ENCODE results near the gene ANKFN1. TPM values are rescaled to one million over a fixed set of nuclear protein-coding genes. Genes with fewer than 3 reads are reported as not detected.
A peak's percentile ranks its signal among the peaks of the same experiment; 100 is the strongest.

ANKFN1 gene
- under 1 TPM in 2 of 6 donors, not detected in 4; 0.16 to 0.20 TPM for total RNA-seq
- polyA plus RNA-seq: under 1 TPM; 0.05 to 0.08 TPM

GRCh38 chr17:56152874-56153602 lies at the start of gene ANKFN1:
Gene ANKFN1, plus strand, starts transcription at chr17:56153475. Its CDS starts 59,193 bp downstream, at chr17:56212668.
- H3K9me3 ChIP-seq: no peaks in the 10 kb centered on the region
- 62 to 69% methylated on average over 11 of the region's 11 CpGs for WGBS, 2 donors

GRCh38 chr17:56108811-56109284 lies 44.4 kb upstream of the ANKFN1 start:
- FAIRE-seq (peak; percentile 29), DNase-seq (peak in 1 of 6 donors; percentile 9), ATAC-seq (peak; percentile 69 to 94 (median 90))
- Histone ChIP-seq H3K9me3 (no peaks in the 10 kb centered on the region), H3K27ac (no peak overlapping the region), H3K36me3 (no peaks in the 10 kb centered on the region), H3K27me3 (no peaks in the 10 kb centered on the region), H3K4me1 (peaks cover 0 to 6% (median 0%) of the 10 kb centered on the region in 3 donors), H3K4me3 (no peak overlapping the region)
- intact Hi-C loops (cut with DNase I): no loop called here
- TF ChIP-seq CTCF (IDR thresholded peaks at IDR 0.05): no peak
- WGBS, 2 donors: 31 to 36% methylated on average over 2 of the region's 2 CpGs

More at GRCh38 chr17:56152874-56153602, at the start of gene ANKFN1:
- FAIRE-seq (no peak), DNase-seq (no peak), ATAC-seq (no peak)
- Histone ChIP-seq H3K36me3 (no peaks in the 10 kb centered on the region), H3K27me3 (no peaks in the 10 kb centered on the region), H3K27ac (no peak within 1 kb of the TSS), H3K4me3 (no peak within 1 kb of the TSS), H3K4me1 (no peaks in the 10 kb centered on the region)
- no peak for TF ChIP-seq CTCF (IDR thresholded peaks at IDR 0.05)
- intact Hi-C loops (cut with DNase I): no loop called here

GRCh38 chr17:56109836-56110235 lies 43.4 kb upstream of the ANKFN1 start:
- no peaks in the 10 kb centered on the region for H3K36me3 ChIP-seq
- no peak for FAIRE-seq
- H3K27me3 ChIP-seq: no peaks in the 10 kb centered on the region
- TF ChIP-seq CTCF (IDR thresholded peaks at IDR 0.05): no peak
- H3K4me1 ChIP-seq: peaks cover 0 to 6% (median 0%) of the 10 kb centered on the region in 3 donors
- no peaks in the 10 kb centered on the region for H3K9me3 ChIP-seq
- intact Hi-C loops (cut with DNase I): no loop called here
- H3K27ac ChIP-seq: no peak overlapping the region
- DNase-seq: no peak
- ATAC-seq: no peak
- H3K4me3 ChIP-seq: no peak overlapping the region
- WGBS, 2 donors: 56 to 74% methylated on average over 3 of the region's 3 CpGs

- intact Hi-C loops (cut with DNase I): no loop called here
- Histone ChIP-seq H3K9me3 (no peaks in the 10 kb centered on the region), H3K36me3 (no peaks in the 10 kb centered on the region), H3K27me3 (no peaks in the 10 kb centered on the region), H3K27ac (no peak overlapping the region), H3K4me3 (no peak overlapping the region), H3K4me1 (peaks cover 0 to 6% (median 0%) of the 10 kb centered on the region in 3 donors)
- WGBS, 2 donors: 62 to 66% methylated on average over 4 of the region's 4 CpGs
- DNase-seq (peak in 1 of 6 donors; percentile 12), FAIRE-seq (no peak), ATAC-seq (peak in 3 of 4 donors; percentile 74 to 77 (median 76))
- TF ChIP-seq CTCF (IDR thresholded peaks at IDR 0.05): no peak
Measured at GRCh38 chr17:56110463-56111135, 42.7 kb upstream of the ANKFN1 start.
